Activated CD8-positive, alpha-beta memory T cell treated with anti-CD3 and anti-CD28 coated beads, Interleukin-2, amount 10 ng/mL, durations not matched to agents 7 days and 5 days (primary cell): ENCODE measurements around the gene IGDCC3. TPM values are rescaled to one million over a fixed set of nuclear protein-coding genes. Genes with fewer than 3 reads are reported as not detected.

Source experiments
- ATAC-seq: fragments of 150-1000 bp; cut with Tn5 transposase; one replicate; pipeline ENCODE4 v1.10.0; 2021; ENCODE audit warnings: moderate library complexity
- CTCF ChIA-PET: fragments of 350-600 bp; sonication (Branson Sonifier 250); formaldehyde crosslinking; loops from one replicate; lab custom pipeline; 2021; ENCODE audit warnings: antibody characterized with exemption; lab: Charles Lee
- DNase-seq: peaks from one replicate; pipeline ENCODE4 v3.0.0-alpha.2; 2020
- H3K27ac Mint-ChIP-seq: one replicate; pipeline ENCODE4 v1.8.0; 2021; ENCODE audit warnings: mild to moderate bottlenecking, mixed read lengths
- H3K27me3 Mint-ChIP-seq: one replicate; pipeline ENCODE4 v1.8.0; 2021; ENCODE audit warnings: mixed read lengths
- H3K36me3 Mint-ChIP-seq: one replicate; pipeline ENCODE4 v1.8.0; 2021; ENCODE audit warnings: mild to moderate bottlenecking, mixed read lengths
- H3K4me1 Mint-ChIP-seq: one replicate; pipeline ENCODE4 v1.8.0; 2021; ENCODE audit warnings: mixed read lengths
- H3K4me3 Mint-ChIP-seq: one replicate; pipeline ENCODE4 v1.8.0; 2021; ENCODE audit warnings: mild to moderate bottlenecking, moderate library complexity, mixed read lengths
- H3K9me3 Mint-ChIP-seq: one replicate; pipeline ENCODE4 v1.8.0; 2022; ENCODE audit warnings: low read depth, mixed read lengths
- total RNA-seq, 2 experiments: library from RNA; stranded (reverse); gene quantifications; one replicate each; pipeline ENCODE4 v1.2.3, GENCODE V29; 2021

Gene IGDCC3
- total RNA-seq, 2 experiments from 2014 or later, result not detected

- H3K4me1 Mint-ChIP-seq, result peaks cover 6% of the 10 kb centered on the region
- no peak overlapping the region for H3K4me3 Mint-ChIP-seq
- CTCF ChIA-PET, result interaction anchor here (1.6 kb wide), 1 partner anchor 13 kb away, joined by 9 read pairs; no protein-coding TSS in a partner anchor
- H3K36me3 Mint-ChIP-seq, result no peaks in the 10 kb centered on the region
- DNase-seq (no peak), ATAC-seq (no peak)
- no peak overlapping the region for H3K27ac Mint-ChIP-seq
- H3K27me3 Mint-ChIP-seq, result peaks cover 41% of the 10 kb centered on the region
- no peaks in the 10 kb centered on the region for H3K9me3 Mint-ChIP-seq
Observed at GRCh38 chr15:65371976-65372786, 5.6 kb downstream of the IGDCC3 start.

DNA sequence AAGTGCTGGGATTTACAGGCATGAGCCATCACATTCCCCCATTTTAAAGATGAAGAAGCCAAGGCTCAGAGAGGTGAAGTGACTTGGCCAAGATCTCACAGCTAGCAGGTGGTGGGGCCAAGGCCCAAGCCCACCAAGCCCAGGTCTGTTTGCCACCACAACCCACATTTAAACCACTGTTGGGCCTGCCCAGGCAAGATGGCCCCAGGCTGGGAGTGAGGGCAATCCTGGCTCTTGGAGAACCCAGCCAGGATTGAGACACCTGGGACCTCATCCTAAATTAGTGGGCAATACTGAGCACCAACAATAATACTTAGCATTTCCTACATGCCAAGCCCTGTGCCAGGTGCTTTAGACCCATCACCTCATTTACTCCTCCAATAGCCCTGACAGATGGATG lies 6.9 kb downstream of the IGDCC3 start:
- Mint-ChIP-seq H3K4me1 (no peaks in the 10 kb centered on the region), H3K4me3 (no peak overlapping the region), H3K36me3 (no peaks in the 10 kb centered on the region), H3K9me3 (no peaks in the 10 kb centered on the region), H3K27me3 (peaks cover 28% of the 10 kb centered on the region), H3K27ac (no peak overlapping the region)
- no peak for DNase-seq
- ATAC-seq, result no peak
- CTCF ChIA-PET, result interaction anchor here (0.9 kb wide), 1 partner anchor 15 kb away, joined by 4 read pairs; no protein-coding TSS in a partner anchor

DNA sequence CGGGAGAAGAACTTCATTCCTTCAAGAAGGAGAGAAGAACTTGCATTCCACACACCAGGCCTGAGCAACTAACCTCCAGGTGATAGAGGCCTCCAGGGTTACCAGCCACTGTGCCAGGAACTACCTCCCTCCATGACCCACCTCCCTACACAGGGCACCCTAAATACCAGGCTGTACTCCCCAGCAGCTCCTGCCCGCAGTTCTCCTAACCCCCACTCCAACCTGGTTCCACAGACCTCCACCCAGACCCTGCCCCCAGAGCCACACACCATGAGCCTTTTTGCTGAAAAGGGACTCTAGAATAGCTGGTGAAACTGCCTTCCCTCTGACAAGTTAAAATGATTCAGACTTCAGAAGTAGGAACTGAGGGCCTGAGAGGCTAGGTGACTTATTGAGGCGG lies 8.2 kb downstream of the IGDCC3 start:
- Mint-ChIP-seq H3K27me3 (peaks cover 19% of the 10 kb centered on the region), H3K4me1 (no peaks in the 10 kb centered on the region), H3K27ac (no peak overlapping the region), H3K36me3 (no peaks in the 10 kb centered on the region), H3K9me3 (no peaks in the 10 kb centered on the region), H3K4me3 (no peak overlapping the region)
- DNase-seq (no peak), ATAC-seq (no peak)
- CTCF ChIA-PET, result interaction anchor here (1.4 kb wide), 1 partner anchor 9 kb away, joined by 3 read pairs; the partner anchor contains the start of gene IGDCC3

- H3K9me3 Mint-ChIP-seq, result no peaks in the 10 kb centered on the region
- no peak overlapping the region for H3K4me3 Mint-ChIP-seq
- CTCF ChIA-PET, result interaction anchor here (1.4 kb wide), 1 partner anchor 9 kb away, joined by 3 read pairs; the partner anchor contains the start of gene IGDCC3
- no peaks in the 10 kb centered on the region for H3K36me3 Mint-ChIP-seq
- H3K27me3 Mint-ChIP-seq, result peaks cover 16% of the 10 kb centered on the region
- ATAC-seq (no peak), DNase-seq (no peak)
- no peaks in the 10 kb centered on the region for H3K4me1 Mint-ChIP-seq
- H3K27ac Mint-ChIP-seq, result no peak overlapping the region
Observed at GRCh38 chr15:65369212-65369547, 8.6 kb downstream of the IGDCC3 start.

DNA sequence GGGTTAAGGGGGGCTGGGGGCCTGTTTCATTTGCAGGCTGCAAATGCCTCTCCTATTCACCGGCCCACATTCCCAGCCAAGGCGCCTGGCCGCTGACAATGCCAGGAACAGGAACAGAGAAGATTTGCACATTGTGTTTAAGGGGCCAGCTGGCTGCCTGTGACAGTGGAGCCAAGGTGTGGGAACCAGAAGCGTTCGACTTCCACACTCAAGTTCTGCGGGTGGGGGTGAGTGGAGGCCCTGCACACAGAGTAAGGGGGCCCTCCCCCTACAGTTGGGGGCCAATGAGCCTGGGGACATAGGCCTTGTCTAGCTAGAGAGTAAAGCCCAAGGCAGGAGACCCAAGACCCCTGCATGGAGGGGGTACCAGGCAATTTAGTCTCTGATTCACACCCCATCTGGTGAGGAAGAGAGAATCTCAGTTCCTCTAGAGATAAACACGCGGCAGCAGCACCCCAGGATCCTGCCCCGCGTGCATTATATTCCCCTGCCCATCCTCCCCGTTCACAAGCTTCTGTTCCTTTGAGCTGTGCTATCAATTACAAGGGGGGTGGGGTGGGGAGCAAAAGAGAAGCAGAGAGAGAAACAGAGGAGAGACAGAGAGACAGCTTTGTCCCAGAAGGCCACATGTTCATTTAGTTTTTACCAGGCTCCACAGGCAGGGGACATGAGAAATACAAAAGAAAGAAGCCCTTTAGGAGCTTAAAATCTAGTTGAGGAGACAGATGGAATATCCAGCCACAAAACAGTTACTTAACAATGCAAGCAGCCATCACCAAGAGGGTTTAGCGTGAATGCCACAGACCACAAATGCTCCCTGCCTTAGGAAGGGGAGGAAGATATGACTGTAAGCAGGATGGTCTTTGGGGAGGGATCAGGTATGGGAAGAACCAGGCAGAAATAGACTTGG lies 9.2 kb downstream of the IGDCC3 start:
- H3K27ac Mint-ChIP-seq, result no peak overlapping the region
- no peak overlapping the region for H3K4me3 Mint-ChIP-seq
- H3K9me3 Mint-ChIP-seq, result no peaks in the 10 kb centered on the region
- H3K36me3 Mint-ChIP-seq, result no peaks in the 10 kb centered on the region
- no peaks in the 10 kb centered on the region for H3K4me1 Mint-ChIP-seq
- peaks cover 13% of the 10 kb centered on the region for H3K27me3 Mint-ChIP-seq
- DNase-seq (no peak), ATAC-seq (no peak)
- CTCF ChIA-PET, result interaction anchor here (0.7 to 1.4 kb wide), 2 partner anchors 10 to 17 kb away, joined by 3 read pairs; partner anchors contain the start of gene IGDCC3

DNA sequence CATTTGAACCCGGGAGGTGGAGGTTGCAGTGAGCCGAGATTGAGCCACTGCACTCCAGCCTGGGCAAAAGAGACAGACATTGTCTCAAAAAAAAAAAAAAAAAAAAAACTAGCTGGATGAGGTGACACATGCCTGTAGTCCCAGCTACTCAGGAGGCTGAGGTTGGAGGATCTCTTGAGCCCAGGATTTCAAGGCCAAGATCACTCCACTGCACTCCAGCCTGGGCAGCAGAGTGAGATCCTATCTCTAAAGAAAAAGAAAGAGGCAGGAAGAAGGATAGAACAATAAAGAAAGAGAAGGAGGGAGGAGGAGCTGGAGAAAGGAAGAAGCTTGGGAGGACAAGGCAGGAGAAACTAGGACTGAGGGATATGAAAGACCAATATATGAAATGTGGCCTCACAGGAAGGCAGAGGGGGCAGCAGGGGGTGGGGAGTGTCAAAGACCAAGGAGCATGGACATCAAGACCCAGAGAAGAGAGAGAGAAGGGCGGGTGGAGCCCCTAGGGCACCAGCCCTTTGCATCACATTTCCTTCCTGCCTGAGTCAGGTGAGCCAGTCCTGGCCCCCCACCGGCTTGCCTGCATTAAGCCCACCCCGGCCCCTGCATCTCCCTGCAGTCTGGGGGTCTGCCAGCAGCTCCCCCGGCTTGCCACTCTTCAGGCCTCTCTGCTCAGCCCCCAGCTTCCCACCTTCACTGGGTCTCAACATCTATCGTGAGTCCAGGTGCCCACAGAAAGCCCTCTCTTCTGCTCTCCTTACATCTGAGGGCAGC lies 11.5 kb downstream of the IGDCC3 start:
- Mint-ChIP-seq H3K36me3 (no peaks in the 10 kb centered on the region), H3K9me3 (no peaks in the 10 kb centered on the region), H3K4me3 (no peak overlapping the region), H3K4me1 (no peaks in the 10 kb centered on the region), H3K27ac (no peak overlapping the region), H3K27me3 (peaks cover 19% of the 10 kb centered on the region)
- CTCF ChIA-PET, result interaction anchor here (1.0 kb wide), 1 partner anchor 45 kb away, joined by 7 read pairs; no protein-coding TSS in a partner anchor
- no peak for ATAC-seq
- DNase-seq, result no peak

DNA sequence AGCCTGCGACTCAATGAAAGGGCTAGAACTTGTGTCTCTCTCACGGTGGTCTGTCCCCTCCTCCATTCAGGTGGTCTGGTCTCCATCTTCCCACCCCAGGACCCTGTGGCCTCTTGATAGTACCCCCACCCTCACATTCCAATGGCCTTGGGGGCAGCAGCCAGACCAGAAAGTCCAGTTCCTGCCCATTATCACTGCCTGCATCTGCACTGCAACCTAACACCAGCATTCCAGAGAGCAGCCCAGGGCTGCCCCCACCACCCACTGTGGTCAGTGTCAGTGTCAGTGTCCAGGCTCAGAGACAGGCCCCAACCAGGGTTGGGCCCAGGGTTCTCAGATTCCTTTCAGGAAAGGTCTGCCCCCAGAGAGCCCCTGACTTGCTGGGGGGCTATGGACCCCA lies 12.6 kb downstream of the IGDCC3 start:
- CTCF ChIA-PET, result no interaction called here

GRCh38 chr15:65363766-65364165 lies 14.0 kb downstream of the IGDCC3 start:
- Mint-ChIP-seq H3K27ac (no peak overlapping the region), H3K4me1 (no peaks in the 10 kb centered on the region), H3K27me3 (peaks cover 27% of the 10 kb centered on the region), H3K36me3 (no peaks in the 10 kb centered on the region), H3K9me3 (no peaks in the 10 kb centered on the region), H3K4me3 (no peak overlapping the region)
- CTCF ChIA-PET, result interaction anchor here (0.8 to 1.2 kb wide), 2 partner anchors 21 to 28 kb away, joined by 3 to 4 read pairs; no protein-coding TSS in a partner anchor
- DNase-seq, result no peak
- no peak for ATAC-seq

More for the DNA sequence above, 12.6 kb downstream of the IGDCC3 start:
- no peaks in the 10 kb centered on the region for H3K36me3 Mint-ChIP-seq
- no peaks in the 10 kb centered on the region for H3K4me1 Mint-ChIP-seq
- ATAC-seq, result no peak
- no peak overlapping the region for H3K27ac Mint-ChIP-seq
- no peaks in the 10 kb centered on the region for H3K9me3 Mint-ChIP-seq
- H3K4me3 Mint-ChIP-seq, result no peak overlapping the region
- peaks cover 19% of the 10 kb centered on the region for H3K27me3 Mint-ChIP-seq
- no peak for DNase-seq

GRCh38 chr15:65363306-65363705 lies 14.5 kb downstream of the IGDCC3 start:
- peaks cover 27% of the 10 kb centered on the region for H3K27me3 Mint-ChIP-seq
- CTCF ChIA-PET, result interaction anchor here (0.8 to 1.2 kb wide), 2 partner anchors 22 to 28 kb away, joined by 3 to 4 read pairs; no protein-coding TSS in a partner anchor

GRCh38 chr15:65362491-65362890 lies 15.3 kb downstream of the IGDCC3 start:
- H3K9me3 Mint-ChIP-seq, result no peaks in the 10 kb centered on the region
- no peak for ATAC-seq
- CTCF ChIA-PET, result no interaction called here

More at GRCh38 chr15:65363306-65363705, 14.5 kb downstream of the IGDCC3 start:
- no peak for ATAC-seq
- DNase-seq, result no peak
- no peak overlapping the region for H3K4me3 Mint-ChIP-seq
- H3K27ac Mint-ChIP-seq, result no peak overlapping the region
- no peaks in the 10 kb centered on the region for H3K9me3 Mint-ChIP-seq
- no peaks in the 10 kb centered on the region for H3K4me1 Mint-ChIP-seq
- H3K36me3 Mint-ChIP-seq, result no peaks in the 10 kb centered on the region

GRCh38 chr15:65361708-65362459 lies 15.9 kb downstream of the IGDCC3 start:
- Mint-ChIP-seq H3K27me3 (peaks cover 38% of the 10 kb centered on the region), H3K9me3 (no peaks in the 10 kb centered on the region), H3K4me1 (no peaks in the 10 kb centered on the region), H3K4me3 (no peak overlapping the region), H3K27ac (no peak overlapping the region), H3K36me3 (no peaks in the 10 kb centered on the region)
- CTCF ChIA-PET, result no interaction called here
- ATAC-seq, result no peak
- DNase-seq, result no peak

More at GRCh38 chr15:65362491-65362890, 15.3 kb downstream of the IGDCC3 start:
- Mint-ChIP-seq H3K36me3 (no peaks in the 10 kb centered on the region), H3K27me3 (peaks cover 32% of the 10 kb centered on the region), H3K4me3 (no peak overlapping the region), H3K4me1 (no peaks in the 10 kb centered on the region), H3K27ac (no peak overlapping the region)
- DNase-seq, result no peak

DNA sequence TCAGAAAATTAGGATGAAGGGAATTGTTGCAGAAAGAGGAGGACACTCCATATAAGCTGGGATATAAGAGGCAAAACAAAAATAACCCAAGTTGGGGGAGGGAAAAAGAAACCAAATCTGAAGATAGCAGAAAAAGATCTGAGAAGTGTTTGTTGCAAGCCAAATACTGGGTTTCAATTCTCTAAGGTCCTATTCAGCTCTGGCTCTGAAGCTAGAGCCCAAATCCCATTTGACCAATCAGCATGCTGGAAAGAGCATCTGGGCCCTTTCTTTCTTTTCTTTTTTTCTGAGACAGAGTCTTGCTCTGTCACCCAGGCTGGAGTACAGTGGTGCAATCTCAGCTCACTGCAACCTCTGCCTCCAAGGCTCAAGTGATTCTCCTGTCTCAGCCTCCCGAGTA lies 17.3 kb downstream of the IGDCC3 start:
- Mint-ChIP-seq H3K4me1 (peaks cover 4% of the 10 kb centered on the region), H3K27me3 (peaks cover 50% of the 10 kb centered on the region), H3K36me3 (peaks cover 2% of the 10 kb centered on the region), H3K9me3 (no peaks in the 10 kb centered on the region), H3K4me3 (no peak overlapping the region), H3K27ac (no peak overlapping the region)
- ATAC-seq (no peak), DNase-seq (no peak)
- CTCF ChIA-PET, result interaction anchor here (1.2 kb wide), 1 partner anchor 25 kb away, joined by 3 read pairs; no protein-coding TSS in a partner anchor
